HG02885 (cell line): ENCODE measurements around the gene PI4KA.
"Not testable (repeated sequence)": the region's sequence is repeated elsewhere in the genome, so short reads cannot be mapped to it uniquely, and the experiment has no call there.

ENCODE experiments used
- ATAC-seq: cut with Tn5 transposase; IDR thresholded peaks from one replicate; pipeline ENCODE4 v1.9.1; 2021; ENCODE audit warnings: mild to moderate bottlenecking; ENCODE audit not compliant: unreplicated experiment, poor library complexity

Gene PI4KA

DNA sequence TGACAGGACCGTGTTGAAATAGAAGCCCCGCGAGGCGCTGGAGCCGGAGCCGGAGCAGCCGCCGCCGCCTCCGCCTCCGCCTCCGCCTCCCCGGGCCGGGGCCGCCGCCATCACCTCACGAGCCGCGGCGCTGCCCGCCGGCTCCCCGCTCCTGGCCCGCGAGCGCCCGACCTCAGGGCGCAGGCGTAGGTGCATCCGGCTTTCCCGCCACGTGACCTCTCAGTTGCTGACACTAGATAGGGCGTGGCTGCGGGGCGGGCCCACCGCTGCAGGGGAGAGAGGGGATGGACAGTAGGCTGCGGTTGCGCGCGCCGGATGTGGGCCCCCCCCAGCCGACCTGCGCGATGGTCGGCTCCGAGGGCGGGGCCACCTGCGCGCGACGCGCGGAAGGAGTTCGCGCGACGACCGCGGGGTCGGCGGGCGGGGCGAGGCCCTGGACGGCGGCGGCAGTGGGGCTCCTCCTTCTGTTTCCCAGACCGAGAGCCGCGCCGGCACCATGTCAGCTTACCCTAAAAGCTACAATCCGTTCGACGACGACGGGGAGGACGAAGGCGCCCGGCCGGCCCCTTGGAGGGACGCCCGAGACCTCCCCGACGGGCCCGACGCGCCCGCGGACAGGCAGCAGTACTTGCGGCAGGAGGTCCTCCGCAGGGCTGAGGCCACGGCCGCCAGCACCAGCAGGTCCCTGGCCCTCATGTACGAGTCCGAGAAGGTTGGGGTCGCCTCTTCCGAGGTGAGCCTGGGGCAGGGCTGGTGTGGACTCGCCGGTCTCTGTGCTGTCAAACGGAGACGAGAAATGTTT lies at the start of gene PI4KA, which contains the start of gene SNAP29:
Gene PI4KA (minus strand): TSS at position 197 of the 802 bp plus-strand sequence. CDS start 86 bp downstream, at position 111.
Gene SNAP29 (plus strand): TSS at position 393 of the 802 bp plus-strand sequence. CDS start 104 bp downstream, at position 497.
- peak; percentile 91 for ATAC-seq

DNA sequence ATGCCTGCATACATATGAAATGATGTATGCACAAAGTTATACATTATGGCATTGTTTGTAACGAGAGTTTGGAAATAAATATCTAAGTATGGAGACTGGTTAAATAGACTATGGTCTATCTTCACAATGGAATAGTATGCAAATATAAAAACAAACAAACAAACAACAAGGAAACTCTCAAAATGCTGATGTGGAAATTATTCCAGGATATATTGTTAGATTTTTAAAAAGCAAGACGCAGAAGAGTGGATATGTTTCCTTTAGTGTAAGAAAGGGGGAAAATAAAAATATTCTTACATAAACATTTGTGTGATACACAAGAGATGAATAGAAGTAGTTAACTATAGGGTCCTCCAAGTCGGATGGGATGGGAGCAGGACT lies 47.8 kb upstream of the PI4KA start:
- ATAC-seq: no peak

DNA sequence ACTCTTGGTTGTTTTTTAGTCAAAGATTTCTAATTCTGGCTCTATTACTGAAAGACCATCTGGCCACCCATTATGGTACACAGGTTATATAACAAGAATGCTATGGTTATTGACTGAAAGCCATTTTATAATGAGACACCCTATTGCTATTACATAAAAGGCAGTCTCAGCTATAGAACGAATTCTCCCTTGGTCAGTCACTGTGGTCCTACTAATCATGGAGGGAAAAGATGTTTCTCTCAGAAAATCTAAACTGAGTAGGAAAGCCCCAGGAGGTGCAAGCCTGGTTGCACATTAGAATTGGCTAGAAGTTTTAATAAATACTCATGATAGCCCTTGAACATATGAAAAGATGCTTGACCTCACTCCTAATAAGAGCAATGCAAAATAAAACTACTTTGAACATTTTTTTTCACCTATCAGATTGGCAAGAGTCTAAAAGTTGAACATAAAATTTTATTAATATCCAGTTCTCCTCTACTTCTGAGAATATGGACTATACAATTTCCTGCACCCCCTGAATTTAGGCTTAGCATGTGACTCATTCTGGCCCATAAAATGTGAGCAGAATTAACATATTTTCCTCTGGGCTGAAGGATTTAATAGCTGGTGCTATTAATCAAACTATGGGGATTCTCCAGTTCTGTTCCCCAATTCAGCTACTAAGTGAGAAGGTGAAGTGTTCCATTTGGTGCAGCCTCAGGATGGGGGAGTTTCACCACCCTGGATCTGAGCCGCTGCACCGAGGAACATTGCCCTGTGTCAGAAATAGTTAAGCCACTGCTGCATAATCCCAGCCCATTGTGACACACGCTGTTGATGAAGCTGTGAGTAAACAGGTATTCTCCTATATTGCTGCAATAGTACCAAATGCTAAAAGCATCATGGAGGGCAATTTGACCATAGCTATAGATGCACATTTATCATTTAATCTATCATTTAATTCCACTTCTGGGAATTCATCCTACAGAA lies 47.1 kb upstream of the PI4KA start:
- ATAC-seq: no peak

DNA sequence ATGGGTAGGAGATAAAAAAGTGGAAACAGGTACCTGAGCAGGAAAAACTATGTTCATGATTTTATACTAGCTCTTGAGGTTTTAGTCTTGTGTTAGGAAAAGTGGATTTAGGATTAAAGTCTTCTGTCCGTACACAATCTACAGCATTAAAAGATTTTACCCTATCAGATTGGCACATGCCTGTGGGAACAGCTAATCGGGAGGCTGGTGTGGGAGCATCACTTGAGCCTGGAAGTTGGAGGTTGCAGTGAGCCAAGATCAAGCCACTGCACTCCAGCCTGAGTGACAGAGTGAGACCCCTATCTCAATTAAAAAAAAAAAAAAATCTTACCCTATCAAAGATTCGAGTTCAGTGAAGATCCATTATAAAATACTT lies 46.4 kb upstream of the PI4KA start:
- no peak for ATAC-seq

DNA sequence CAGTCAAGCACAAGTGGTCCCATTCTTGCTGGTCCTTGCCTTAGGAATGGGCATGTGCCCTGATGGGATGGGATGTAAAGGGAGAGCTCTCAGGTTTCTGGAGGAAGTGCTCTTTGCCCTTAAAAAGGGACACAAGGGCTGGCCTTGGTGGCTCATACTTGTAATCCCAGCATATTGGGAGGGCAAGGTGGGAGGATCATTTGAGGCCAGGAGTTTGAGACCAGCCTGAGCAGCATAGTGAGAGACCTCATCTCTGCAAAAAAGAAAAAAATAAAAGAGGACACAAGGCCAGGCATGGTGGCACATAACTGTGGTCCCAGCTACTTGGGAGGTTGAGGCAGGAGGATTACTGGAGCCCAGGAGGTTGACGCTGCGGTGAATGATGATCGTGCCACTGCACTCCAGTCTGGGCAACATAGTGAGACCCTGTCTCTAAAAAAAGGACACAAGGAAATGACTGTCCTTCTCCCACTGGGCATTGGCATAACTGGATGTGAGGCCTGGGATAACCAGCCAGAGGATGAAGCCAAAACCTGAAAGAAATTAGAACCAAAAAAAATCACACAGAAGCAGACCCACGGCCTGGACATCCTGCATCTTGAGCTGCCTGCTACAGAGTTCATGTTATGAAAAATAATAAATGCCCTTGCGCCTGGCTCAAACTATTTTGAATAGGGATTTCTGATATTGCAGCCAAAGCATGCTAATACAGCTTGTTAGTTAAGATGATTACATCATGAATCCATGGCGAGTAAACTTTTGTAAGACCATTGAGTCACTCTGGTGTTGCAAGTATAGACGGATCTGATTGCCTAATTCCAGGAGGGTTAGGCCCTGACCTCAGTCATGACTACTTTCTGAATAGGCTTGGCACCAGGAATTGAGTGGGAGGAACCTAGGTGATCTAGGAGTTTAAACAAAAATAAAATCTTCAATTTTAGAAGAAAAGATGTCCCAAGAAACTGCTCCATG lies 45.7 kb upstream of the PI4KA start:
- no peak for ATAC-seq

DNA sequence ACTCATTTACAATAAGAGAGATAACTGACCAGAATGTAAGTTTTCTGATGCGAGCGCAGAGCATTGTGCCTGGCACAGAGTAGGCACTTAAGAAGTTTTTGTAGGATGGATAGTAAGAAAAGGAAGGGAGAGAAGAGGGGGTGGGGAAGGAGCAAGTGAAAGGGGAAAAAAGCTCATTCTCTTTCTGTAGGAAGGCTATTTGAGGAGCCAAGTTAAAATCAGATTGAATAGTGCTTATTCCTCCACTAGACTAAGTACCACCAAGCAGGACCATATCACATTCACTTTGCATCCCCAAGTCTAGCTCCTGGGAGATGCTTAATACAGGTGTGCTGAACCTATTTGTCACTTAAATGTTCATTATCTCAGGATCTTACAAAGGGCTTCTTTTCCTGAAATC lies 44.5 kb upstream of the PI4KA start:
- no peak for ATAC-seq

DNA sequence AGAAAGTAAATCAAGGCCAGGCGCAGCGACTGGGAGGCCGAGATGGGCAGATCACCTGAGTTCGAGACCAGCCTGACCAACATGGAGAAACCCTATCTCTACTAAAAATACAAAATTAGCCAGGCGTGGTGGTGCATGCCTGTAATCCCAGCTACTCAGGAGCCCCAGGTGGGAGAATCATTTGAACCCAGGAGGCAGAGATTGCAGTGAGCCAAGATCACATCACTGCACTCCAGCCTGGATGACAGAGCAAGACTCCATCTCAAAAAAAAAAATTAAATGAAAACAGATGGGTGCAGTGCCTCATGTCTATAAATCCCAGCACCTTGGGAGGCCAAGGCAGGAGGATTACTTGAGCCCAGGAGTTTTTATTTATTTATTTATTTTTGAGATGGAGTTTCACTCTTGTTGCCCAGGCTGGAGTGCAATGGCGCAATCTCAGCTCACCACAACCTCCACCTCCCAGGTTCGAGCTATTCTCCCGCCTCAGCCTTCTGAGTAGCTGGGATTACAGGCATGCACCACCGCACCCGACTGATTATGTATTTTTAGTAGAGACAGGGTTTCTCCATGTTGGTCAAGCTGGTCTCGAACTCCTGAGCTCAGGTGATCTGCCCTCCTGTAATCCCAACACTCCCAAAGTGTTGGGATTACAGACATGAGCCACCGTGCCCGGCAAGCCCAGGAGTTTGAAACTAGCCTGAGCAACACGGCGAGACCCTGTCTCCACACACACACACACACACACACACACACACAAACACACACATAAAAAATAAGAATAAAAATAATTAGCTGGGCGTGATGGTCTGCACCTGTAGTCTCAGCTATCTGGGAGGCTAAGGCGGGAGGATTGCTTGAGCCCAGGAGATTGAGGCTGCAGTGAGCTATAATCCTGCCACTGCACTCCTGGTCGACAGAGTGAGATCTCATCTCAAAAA lies 42.8 kb upstream of the PI4KA start:
- ATAC-seq: not testable (repeated sequence)

DNA sequence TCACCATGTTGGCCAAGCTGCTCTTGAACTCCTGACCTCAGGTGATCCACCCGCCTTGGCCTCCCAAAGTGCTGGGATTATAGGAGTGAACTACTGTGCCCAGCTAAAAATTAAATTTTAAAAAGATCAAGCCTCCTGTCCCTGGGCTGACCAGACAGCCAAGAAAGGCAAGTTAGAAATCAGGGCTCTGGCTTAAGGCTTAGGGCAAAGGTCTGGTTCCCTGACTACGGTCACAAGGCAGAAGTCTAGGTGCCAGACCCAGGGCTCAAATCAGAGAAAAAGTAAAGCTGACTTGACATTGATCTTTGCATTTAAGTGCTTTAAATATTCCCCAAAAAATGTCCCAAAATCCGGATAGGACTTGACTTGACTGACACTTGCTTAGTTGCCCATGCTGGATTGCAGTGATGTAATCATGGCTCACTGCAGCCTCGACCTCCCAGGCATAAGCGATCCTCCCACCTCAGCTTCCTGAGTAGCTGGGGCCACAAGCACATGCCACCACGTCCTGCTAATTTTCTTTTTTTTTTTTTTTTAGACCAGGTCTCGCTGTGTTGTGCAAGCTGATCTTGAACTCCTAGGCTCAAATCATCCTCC lies 41.3 kb upstream of the PI4KA start:
- ATAC-seq: no peak

DNA sequence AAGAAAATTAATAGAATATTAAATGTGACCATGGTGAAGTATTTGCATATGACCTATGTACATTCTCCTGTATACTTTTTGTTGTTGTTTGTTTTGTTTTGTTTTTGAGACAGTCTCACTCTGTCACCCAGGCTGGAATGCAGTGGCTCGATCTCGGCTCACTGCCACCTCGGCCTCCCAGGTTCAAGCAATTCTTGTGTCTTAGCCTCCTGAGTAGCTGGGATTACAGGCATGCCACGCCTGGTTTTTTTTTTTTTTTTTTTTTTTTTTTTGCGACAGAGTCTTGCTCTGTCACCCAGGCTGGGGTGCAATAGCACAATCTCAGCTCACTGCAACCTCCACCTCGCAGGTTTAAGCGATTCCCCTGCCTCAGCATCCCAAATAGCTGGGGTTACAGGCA lies 39.1 kb upstream of the PI4KA start:
- not testable (repeated sequence) for ATAC-seq

DNA sequence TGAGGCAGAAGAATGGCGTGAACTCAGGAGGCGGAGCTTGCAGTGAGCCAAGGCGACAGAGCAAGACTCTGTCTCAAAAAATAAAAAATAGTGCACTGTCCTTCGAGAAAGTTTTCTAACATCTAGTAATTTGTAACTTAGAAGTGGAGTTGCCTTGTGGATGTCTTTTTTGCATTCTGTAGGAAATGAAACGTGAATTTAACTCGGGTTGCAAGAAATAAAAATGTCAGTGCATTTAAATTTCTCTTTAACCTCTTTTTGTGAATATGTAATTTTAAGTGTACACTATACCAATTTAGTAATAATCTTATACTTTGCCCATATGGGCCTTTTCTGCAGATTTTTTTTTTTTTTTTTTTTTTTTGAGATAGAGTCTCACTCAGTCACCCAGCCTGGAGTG lies 32.4 kb upstream of the PI4KA start:
- ATAC-seq: no peak

DNA sequence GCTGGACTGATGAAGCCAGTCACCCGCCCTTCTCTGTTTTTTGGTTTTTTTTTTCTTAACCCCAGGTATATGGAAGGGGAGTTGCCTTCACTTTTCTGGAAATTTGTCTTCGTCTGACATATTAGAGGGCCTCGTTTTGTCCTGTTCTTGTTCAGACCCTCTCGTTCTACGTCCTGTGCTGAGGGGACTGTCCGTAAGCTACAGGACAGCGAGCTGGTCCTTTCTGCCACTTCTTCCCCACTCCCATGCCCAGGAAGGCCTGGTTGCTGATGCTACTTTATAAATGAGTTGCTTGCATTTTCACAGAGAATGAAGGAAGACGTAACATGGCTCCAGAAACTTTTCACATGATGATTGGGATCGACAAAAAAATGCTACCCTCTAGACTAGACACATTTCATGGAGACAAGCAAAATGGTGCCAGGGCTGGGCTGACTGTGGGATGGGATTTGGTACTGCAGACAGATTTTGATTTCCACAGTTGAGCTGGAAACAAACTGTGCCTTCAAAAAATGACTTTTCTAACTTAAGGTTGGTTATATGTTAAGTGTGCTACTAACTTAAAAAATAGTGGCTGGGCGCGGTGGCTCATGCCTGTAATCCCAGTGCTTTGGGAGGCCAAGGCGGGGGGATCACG lies 31.4 kb upstream of the PI4KA start:
- ATAC-seq: no peak

DNA sequence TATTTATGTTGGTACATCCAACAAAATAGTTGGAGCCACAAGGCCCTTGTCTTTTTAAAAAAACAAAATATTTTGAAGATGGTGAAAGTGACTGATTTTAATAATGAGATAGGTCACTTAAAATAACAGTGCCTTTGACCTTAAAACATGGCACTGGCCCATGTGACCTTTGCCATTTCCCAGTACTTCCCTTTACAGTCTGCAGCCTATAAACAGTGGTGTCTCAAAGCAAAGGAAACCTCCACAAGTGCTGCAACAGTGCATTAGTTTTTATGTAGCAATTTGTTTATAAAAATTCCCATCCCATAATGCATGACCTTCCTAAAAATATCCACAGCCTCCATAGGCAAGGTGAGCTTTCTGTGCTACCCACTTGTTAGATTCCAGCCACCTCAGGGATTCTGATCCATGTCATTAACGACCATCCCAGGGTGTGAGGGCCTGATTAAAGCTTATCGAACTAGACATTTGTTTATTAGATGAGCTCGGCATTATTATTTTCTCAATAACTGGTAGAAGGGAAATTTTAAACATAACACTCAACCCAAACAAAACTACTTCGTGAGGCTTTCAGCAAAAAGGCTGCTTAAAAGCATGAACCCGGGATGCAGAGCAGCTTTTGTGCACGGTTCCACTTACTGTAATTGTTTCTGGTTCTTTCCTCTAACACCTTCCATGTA lies 30.6 kb upstream of the PI4KA start:
- no peak for ATAC-seq

DNA sequence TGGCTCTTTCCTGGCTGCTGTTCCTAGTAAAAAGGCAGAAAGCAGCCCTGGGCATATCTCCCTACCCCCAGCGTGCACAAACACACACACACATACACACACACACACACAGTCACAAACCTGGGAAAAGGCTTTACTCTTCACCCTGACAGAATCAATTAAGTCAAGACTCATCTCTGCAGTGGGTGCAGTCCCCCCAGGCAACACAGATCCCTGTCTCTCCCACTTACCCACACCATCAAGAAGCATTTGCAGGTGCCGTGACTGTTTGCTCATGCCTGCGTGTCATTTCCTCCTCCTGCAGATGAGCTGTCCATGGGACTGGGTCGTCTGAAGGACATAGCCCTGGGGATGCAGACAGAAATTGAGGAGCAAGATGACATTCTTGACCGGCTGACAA lies 28.8 kb upstream of the PI4KA start:
- ATAC-seq: no peak

DNA sequence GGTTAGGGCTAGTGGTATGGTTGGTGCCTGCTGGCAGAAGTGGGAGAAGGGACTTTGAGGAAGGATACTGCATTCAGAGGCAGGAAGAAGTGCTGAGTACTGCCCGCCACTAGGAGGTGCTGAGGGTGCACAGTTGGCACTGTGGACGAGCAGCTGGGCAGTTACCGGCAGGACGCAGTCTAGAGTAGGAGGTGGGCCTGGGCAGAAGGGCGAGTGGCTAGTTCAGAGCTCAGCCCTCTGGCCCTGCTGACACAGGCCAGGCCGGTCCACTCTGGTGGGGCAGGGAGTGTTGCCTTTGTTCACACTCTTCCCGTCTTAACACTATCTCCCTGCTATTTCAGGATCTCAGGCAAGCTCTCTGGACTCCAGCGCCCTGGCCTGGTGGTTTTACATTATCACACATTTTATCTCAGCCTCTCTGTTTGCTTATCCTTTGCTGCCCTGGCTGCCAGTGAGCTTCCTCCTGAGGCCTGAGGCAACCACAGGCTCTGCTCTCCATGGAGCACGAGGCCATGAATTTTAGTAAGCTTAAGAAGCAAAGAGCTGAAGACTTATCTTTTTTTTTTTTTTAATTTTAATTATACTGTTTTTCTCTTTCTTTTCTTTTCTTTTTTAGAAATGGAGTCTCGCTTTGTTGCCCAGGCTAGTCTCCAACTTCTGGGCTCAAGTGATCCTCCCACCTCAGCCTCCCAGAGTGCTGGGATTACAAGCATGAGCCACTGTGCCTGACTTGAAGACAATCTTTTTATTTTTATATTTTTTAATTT lies 27.1 kb upstream of the PI4KA start:
- ATAC-seq: no peak

DNA sequence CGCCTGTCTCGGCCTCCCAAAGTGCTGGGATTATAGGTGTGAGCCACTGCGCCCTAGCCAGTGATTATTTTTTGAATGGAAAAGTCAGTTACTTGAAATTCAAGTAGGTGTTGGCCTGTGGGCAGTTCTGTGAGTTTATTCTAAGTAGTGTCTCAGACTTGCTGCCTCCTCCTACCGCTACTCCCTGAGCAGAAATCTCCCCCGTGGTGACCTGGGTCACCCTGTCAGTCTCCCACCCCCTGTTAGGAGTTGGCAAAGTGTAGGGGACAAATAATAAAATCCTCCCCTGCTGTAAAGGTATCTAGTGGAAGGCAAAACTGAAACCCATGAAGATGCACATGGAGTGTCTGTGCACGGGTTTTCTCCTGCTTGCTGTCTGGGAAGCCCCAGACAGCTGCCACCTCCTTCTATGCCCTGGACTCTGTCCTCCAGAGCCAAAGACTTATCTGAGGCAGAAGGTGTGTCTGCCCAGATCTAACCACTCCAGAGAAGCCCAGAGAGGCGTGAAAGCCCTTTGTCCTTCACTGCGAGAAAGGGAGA lies 26.5 kb upstream of the PI4KA start:
- ATAC-seq: no peak

DNA sequence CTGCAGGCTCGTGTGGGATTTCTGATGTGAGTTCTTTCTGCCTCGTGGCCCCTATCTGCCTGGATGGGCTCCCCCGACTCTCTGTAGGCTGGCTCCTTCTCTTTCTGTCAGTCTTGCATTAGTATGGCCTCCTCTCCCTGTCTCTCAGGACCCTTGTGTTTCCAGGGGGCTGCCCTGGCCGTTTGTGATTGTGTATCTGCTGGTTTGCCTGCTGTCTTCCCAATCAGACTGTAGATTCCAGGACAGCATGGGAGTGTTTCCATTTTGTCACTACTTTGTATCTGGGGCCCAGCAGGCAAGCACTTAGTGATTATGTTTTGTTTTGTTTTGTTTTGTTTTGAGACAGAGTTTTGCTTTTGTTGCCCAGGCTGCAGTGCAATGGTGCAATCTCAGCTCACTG lies 25.8 kb upstream of the PI4KA start:
- ATAC-seq: no peak

DNA sequence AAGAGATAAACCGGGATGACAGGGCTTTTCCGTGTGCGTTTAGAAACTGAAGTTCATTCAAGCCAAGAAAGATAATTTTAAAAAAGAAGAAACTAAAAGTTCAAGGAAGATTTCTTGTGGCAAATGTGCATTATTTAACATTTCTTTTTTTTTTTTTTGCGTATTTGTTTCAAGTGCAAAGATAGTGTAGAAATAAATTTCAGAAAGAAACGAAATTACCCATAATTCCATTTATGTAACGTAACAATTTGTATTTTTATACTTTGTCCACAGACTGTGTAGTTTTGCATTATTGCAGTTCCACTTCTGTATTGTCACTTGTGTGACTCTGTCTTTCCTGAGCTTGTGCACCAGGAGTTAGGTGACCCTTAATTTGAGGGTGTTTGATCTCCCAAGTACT lies 24.2 kb upstream of the PI4KA start:
- no peak for ATAC-seq
